ENCODE measurements around the gene ALS2CL.

Gene ALS2CL

GRCh38 chr3:46664188-46664970, 29.1 kb downstream of the ALS2CL start:
- DNase-seq: peak; percentile 14

- peak; percentile 42 for DNase-seq
Observed at GRCh38 chr3:46663591-46664135, 29.8 kb downstream of the ALS2CL start.

DNA sequence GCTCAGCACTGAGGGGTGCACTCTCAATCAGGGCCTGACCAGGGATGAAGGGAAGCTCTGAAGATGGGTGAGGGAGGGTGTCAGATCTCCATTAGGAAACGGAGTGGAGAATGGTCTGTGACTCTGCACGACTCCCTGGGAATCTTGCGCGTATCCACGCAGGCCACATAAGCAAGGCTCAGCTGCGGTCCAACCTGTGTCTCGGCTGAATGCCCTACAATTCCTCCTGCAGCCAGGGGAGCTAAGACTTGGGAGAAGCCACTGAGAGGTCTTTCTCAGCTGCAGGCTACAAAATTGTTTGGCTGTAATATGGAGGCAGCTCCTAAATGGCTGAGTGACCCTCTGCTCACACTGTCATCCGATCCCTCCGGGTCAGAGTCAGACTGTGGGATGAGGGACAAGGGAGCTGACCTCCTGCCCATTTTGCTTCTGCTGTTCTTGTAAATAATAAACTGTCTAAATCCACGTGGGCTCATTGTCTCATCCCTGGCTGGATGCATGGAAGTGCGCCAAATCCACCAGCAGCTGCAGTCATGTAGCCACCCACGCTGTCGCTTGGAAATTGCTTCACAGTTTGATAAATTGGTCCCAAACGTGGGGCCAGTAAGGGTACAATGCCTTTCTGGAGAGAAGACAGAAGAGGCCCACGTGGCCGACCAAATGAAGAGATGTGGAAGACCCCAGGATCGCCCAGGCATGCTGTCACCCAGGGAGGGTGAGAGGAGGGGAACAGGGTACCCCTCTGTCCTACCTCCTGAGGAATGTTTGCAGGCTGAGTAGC, 30.5 kb downstream of the ALS2CL start:
- DNase-seq: peak; percentile 84

DNA sequence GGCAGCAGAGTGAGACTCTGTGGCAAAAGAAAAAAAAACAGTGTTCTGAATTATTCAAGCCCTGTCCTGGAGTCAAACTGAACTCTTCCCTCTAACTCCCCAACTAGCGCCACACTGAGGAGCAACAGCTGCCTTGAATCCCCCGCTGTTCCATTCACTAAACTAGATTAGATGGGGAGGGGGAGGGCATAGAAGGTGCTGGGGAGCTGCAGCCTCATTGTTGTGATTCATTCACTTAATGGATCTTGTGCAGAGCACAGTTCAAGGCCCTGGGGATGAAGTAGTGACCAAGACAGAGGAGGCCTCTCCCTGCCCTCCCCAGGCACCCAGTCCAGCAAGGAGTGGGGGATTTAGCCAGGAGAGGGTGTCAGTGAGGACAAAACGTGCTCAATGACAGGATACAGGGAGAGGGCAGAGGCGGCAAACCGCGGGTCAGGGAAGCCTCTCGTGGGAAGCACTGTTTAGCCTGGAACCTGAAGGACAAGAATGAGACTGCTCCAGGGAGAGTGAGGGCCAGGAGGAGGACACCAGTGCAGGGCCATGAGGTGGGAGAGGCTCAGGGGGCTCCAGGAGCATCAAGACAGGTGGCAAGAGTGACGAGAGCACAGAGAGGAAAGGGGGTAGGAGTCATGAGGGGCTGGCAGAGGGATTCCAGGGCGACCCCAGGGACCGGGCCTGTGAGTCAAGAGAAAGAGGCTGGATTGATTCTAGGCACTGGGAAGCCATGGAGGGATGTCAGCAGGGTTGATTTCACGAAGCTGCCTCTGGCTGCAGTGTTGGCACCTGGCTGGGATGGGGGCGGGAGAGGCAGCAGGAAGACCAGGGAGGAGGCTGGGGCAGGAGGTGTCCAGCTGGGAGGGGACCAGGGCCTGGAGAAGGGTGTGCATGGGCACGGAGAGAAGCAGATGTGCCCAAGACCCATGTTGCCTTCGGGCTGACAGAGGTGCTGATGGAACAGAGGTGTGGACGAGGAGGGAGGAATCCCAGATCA, 31.4 kb downstream of the ALS2CL start:
- DNase-seq: no peak

- DNase-seq: no peak
Observed at GRCh38 chr3:46660543-46661523, 32.6 kb downstream of the ALS2CL start.

DNA sequence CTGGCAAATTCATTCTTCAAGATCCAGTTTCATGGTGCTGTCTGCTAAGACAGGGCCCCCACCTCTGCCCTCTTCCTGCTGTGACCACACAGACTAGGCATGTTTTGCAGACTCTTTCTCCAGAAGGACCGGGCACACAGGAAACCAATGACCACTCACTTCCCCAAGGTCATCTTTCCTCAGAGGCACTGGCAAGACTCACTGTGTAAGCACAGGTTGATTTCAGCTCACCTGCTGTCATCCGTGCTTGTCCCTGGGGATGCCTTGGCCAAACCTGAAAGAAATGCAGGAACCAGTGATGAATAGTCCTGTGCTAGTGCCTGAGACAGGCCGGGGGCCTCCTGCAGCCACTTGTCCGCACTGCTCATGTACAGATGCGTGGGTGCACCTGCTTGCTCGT, 33.5 kb downstream of the ALS2CL start:
- no peak for DNase-seq

DNA sequence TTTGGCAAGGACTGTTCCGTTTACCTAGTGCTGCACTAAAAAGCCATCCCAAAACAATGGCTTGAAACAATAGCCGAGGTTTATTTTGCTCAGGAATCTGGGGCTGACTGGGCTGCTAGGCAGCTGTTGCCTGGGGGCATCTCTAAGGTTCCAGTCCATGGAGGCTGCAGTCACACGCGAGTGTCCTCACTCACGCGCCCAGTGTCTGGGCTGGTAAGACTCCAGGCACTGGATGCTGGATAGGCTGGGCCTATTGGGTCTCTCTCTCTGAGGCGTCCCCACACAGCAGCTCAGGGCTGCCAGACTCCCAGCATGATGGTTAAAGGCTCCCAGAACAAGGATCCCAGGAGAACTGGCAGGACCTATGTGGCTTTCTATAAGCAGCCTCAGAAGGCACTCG, 34.2 kb downstream of the ALS2CL start:
- DNase-seq: no peak

DNA sequence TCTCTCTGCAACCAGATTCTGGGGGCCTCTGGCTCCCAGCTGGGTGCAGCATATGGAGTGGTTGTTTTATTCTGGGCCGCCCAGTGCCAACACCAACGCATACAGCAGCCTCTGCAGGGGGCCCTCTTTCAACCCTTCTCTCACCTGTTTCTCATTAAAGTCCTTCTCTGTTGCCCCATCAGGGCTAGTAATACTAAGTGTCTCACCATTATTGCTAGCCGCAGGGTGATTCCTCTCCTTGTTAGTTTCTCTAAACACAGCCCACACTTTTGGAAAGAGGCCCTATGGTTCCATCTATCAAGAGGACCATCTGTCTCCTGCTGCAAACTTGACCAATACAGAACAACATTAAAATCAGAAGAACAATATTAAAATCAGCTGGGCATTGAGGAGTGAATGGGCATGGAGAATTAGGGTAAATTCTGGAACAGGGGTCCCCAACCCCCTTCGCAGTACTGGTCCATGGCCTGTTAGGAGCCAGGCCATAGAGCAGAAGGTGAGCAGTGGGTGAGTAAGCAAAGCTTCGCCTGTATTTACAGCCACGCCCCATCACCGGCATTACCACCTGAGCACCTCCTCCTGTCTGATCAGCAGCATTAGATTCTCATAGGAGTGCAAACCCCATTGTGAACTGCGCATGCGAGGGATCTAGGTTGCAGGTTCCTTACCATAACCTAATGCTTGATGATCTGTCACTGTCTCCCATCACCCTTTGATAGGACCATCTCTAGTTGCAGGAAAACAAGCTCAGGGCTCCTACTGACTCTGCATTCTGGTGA, 36.5 kb downstream of the ALS2CL start:
- DNase-seq: no peak

GRCh38 chr3:46655271-46655670, 38.2 kb downstream of the ALS2CL start:
- no peak for DNase-seq

DNA sequence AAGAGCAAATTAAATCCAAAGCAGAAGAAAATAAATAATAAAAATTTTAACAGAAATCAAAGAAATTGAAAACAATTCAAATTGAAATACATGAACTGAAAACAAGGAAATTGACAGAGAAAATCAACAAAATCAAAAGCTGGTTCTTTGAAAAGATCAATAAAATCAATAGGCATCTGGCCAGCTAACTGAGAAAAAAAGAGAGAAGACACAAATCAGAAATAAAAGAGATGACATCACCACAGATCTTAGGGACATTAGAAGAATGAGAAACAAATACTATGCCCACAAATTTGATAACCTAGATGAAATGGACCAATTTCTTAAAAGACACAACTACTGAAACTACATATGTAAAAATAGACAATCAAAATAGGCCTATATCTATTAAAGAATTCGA, 42.4 kb downstream of the ALS2CL start:
- DNase-seq: no peak

- DNase-seq: no peak
Observed at GRCh38 chr3:46649436-46649835, 44.0 kb downstream of the ALS2CL start.

- no peak for DNase-seq
Observed at GRCh38 chr3:46648096-46648495, 45.4 kb downstream of the ALS2CL start.

DNA sequence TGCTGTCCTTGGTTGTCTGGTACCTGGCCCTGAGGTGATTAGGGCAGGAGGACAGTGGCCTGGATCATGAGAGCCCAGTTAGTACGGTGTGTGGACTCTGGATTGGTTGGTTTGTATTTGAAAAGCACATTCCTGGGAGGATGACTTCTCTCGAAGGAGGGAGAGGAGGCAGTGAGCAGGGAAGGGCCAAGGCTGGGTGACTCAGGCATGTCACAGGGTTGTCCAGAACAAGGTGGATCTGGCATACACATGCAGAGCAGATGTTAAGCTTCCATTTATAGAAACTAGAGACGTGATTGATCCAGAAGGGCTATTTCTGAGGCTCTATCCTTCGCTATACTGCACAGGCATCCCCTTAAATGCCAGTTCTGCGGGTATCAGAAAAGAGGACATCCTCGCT, 46.8 kb downstream of the ALS2CL start:
- DNase-seq: no peak

DNA sequence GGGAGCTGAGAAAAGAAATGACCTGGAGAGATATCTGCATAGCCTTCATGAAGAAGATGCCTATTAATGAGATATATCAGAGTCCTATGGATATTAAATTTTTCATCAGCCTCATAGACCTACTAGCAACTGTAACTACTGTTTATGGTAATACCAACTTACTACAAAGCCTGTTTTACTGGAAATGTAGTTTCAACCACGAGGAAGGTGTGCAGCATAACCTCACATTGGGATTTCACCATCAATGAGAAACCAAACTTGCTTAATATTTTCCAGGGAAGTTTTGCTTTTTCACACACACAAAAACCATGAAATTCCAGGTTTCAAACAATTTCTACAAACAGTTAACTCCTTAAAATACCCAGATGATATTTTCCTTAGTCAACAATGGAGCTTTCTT, 49.8 kb downstream of the ALS2CL start:
- DNase-seq: no peak

- no peak for DNase-seq
Observed at GRCh38 chr3:46642971-46643370, 50.5 kb downstream of the ALS2CL start.

DNA sequence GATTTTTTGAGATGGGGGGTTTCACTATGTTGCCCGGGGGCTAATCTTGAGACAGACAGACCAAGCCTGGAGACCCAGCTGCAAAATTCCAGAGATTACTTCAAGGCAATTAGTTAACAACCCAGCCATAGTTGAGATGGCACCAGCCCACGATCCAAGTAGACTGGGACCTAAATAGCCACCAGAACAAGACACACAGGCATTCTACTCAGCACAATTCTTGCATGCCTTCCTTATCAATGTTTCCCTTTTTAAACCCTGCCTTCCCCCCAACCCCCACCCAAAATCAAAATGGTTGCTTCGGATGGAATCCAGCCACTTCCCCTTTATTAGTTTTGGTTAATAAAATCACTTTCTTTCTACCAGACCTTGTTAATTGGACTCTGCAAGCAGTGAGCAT, 52.6 kb downstream of the ALS2CL start:
- DNase-seq: no peak

- DNase-seq: no peak
Observed at GRCh38 chr3:46639221-46639620, 54.3 kb downstream of the ALS2CL start.

GRCh38 chr3:46634856-46635255, 58.6 kb downstream of the ALS2CL start:
- no peak for DNase-seq

GRCh38 chr3:46632792-46633191, 60.7 kb downstream of the ALS2CL start:
- DNase-seq: no peak

Measured in right hindlimb (tissue), 1 donor.